K562 (cell line): ENCODE measurements around the gene CTSW. TPM values are rescaled to one million over a fixed set of nuclear protein-coding genes. Genes with fewer than 3 reads are reported as not detected.
A peak's percentile ranks its signal among the peaks of the same experiment; 100 is the strongest.

Experiments used
- ATF3 ChIP-seq, 2 experiments: fragments of 450-650 bp in 1 of 2; sonication (generic) in 1 of 2; formaldehyde crosslinking in 1 of 2; IDR thresholded peaks in 1 of 2; conservative IDR thresholded peaks in 1 of 2; 2 replicates each; pipeline versions ENCODE4 v1.6.1 to v1.8.1; 2016 to 2023; ENCODE audit warnings: mild to moderate bottlenecking in 2 of 2, moderate library complexity in 2 of 2, inconsistent platforms in 1 of 2, missing genetic modification reagents in 1 of 2
- DIDO1 ChIP-seq: fragments of 450-650 bp; IDR thresholded peaks from 2 replicates; pipeline ENCODE4 v1.6.1; 2016; ENCODE audit warnings: low read depth, missing biosample characterization, missing genetic modification characterization
- ESRRA ChIP-seq: fragments of 450-650 bp; IDR thresholded peaks from 2 replicates; pipeline ENCODE4 v1.6.1; 2014; ENCODE audit warnings: low read depth, mild to moderate bottlenecking, moderate library complexity, borderline replicate concordance
- ETS2 ChIP-seq: IDR thresholded peaks from 2 replicates; pipeline ENCODE4 v1.6.1; 2016; ENCODE audit warnings: borderline replicate concordance, missing genetic modification characterization, mild to moderate bottlenecking, moderate library complexity, missing compliant biosample characterization; ENCODE audit not compliant: poor library complexity, severe bottlenecking
- FOXA1 ChIP-seq: fragments of 450-650 bp; IDR thresholded peaks from 2 replicates; pipeline ENCODE4 v1.6.1; 2016; ENCODE audit warnings: mild to moderate bottlenecking, borderline replicate concordance
- IRF1 ChIP-seq: sonication (generic); formaldehyde crosslinking; IDR thresholded peaks from 2 replicates; pipeline ENCODE4 v1.8.0; 2022; ENCODE audit warnings: missing genetic modification reagents, mild to moderate bottlenecking, borderline replicate concordance
- IRF9 ChIP-seq: fragments of 450-650 bp; IDR thresholded peaks from 2 replicates; pipeline ENCODE4 v1.6.1; 2016; ENCODE audit warnings: missing biosample characterization, missing genetic modification characterization
- MEIS2 ChIP-seq: fragments of 450-650 bp; IDR thresholded peaks from 2 replicates; pipeline ENCODE4 v1.6.1; 2014; ENCODE audit warnings: mild to moderate bottlenecking; ENCODE audit not compliant: partially characterized antibody
- NFRKB ChIP-seq: fragments of 450-650 bp; IDR thresholded peaks from 2 replicates; pipeline ENCODE4 v1.6.1; 2016; ENCODE audit warnings: low read depth
- NFXL1 ChIP-seq: fragments of 450-650 bp; formaldehyde crosslinking; IDR thresholded peaks from 2 replicates; pipeline ENCODE4 v1.4.0; 2021; ENCODE audit warnings: mild to moderate bottlenecking
- PML ChIP-seq: IDR thresholded peaks from 2 replicates; pipeline ENCODE4 v1.6.1; 2012; ENCODE audit warnings: low read length, inconsistent platforms
- RBFOX2 ChIP-seq: fragments of 200-400 bp; formaldehyde crosslinking; IDR thresholded peaks from 2 replicates; pipeline ENCODE4 v1.6.1; 2017; ENCODE audit warnings: low read depth, mild to moderate bottlenecking, low read length, moderate library complexity
- SAFB ChIP-seq: fragments of 200-400 bp; formaldehyde crosslinking; IDR thresholded peaks from 2 replicates; pipeline ENCODE4 v1.6.1; 2017; ENCODE audit warnings: low read depth, low read length, borderline replicate concordance
- SNIP1 ChIP-seq: fragments of 450-650 bp; IDR thresholded peaks from 2 replicates; pipeline ENCODE4 v1.7.1; 2017; ENCODE audit warnings: low read depth, mild to moderate bottlenecking
- SRF ChIP-seq, 2 experiments: fragments of 250-450, 450-650 bp in 1 of 2; sonication (Bioruptor Pico) in 1 of 2; sonication (generic) in 1 of 2; formaldehyde crosslinking; IDR thresholded peaks; 2 replicates each; pipeline versions ENCODE4 v1.5.0 to v1.5.1; 2020 to 2022; ENCODE audit warnings: mild to moderate bottlenecking in 1 of 2, missing genetic modification reagents in 1 of 2
- TAF15 ChIP-seq: fragments of 200-400 bp; formaldehyde crosslinking; IDR thresholded peaks from 2 replicates; pipeline ENCODE4 v1.6.1; 2017; ENCODE audit warnings: mild to moderate bottlenecking, low read depth, low read length, moderate library complexity
- ZNF253 ChIP-seq: fragments of 250-450 bp; sonication (Bioruptor Pico); conservative IDR thresholded peaks from 2 replicates; pipeline ENCODE4 v1.6.1; 2021; ENCODE audit warnings: mild to moderate bottlenecking
- ZNF263 ChIP-seq: sonication (generic); formaldehyde crosslinking; IDR thresholded peaks from 2 replicates; pipeline ENCODE4 v1.8.0; 2022; ENCODE audit warnings: mild to moderate bottlenecking, missing genetic modification reagents, borderline replicate concordance
- ZNF384 ChIP-seq: IDR thresholded peaks from 2 replicates; pipeline ENCODE4 v1.6.1; 2012; ENCODE audit warnings: low read depth, low read length, improper control_type of control experiment
- ZNF586 ChIP-seq: fragments of 450-650 bp; formaldehyde crosslinking; conservative IDR thresholded peaks from 2 replicates; pipeline ENCODE4 v1.4.0; 2020; ENCODE audit warnings: mild to moderate bottlenecking, moderate library complexity
- polyA plus RNA-seq, 8 experiments: library from polyadenylated mRNA; depleted of rRNA in 4 of 8; stranded (reverse) in 5 of 8; unstranded in 3 of 8; fragments of >200 nt; fragmentation: Nextera tagmentation in 2 of 8; fragmentation: Illumina TruSeq in 1 of 8; extraction: Ambion mirVana in 2 of 8; extraction: Trizol in 1 of 8; gene quantifications; 2 replicates each; pipeline versions ENCODE4 v1.2.1 to v1.2.3, GENCODE V29; 2011 to 2014; ENCODE audit warnings: inconsistent platforms in 1 of 8, missing spikeins in 1 of 8
- total RNA-seq, 7 experiments: library from RNA; depleted of rRNA in 6 of 7; stranded (reverse); fragments of >200 nt in 6 of 7; fragmentation: Illumina TruSeq in 2 of 7; extraction: Trizol in 2 of 7; gene quantifications; 2 replicates each; pipeline versions ENCODE4 v1.2.1 to v1.2.3, GENCODE V29; 2011 to 2021; ENCODE audit warnings: low replicate concordance in 1 of 7
- TF ChIP-seq, protein P1 (sequence below): fragments of 450-650 bp; conservative IDR thresholded peaks from 2 replicates; pipeline ENCODE4 v1.6.1; 2016; ENCODE audit warnings: missing genetic modification characterization, low read depth, mild to moderate bottlenecking, control low read depth, missing compliant biosample characterization

The CTSW gene
- total and polyA plus RNA-seq, 9 of the 15 experiments (the other 6 are each of a cell fraction or from before 2014, with no cell fraction given): 0.04 TPM; not detected in 8

- TF ChIP-seq PML (0 out of 2 replicates have a peak, but pooled peaks have one; percentile 19), ETS2 (tag) (no peak), RBFOX2 (peak; percentile 65), ATF3 (IDR thresholded peaks at IDR 0.05) (no peak), ATF3 (CRISPR knock-in tag; conservative IDR thresholded peaks at IDR 0.05) (0 out of 2 replicates have a peak, but pooled peaks have one; percentile 11), MEIS2 (no peak), IRF9 (no peak), FOXA1 (no peak), SNIP1 (no peak), SRF (CRISPR knock-in tag; IDR thresholded peaks at IDR 0.05) (no peak), ZNF263 (CRISPR knock-in tag) (no peak), NFXL1 (CRISPR knock-in tag) (peak; percentile 5; the same call in 1 of the 2 replicates), IRF1 (no peak), ZNF586 (CRISPR knock-in tag) (0 out of 2 replicates have a peak, but pooled peaks have one; percentile 10), ZNF253 (CRISPR knock-in tag) (no peak), ESRRA (no peak), SAFB (no peak), DIDO1 (tag) (no peak), NFRKB (no peak), ZNF384 (no peak), TAF15 (no peak)
- TF ChIP-seq, protein P1, sequence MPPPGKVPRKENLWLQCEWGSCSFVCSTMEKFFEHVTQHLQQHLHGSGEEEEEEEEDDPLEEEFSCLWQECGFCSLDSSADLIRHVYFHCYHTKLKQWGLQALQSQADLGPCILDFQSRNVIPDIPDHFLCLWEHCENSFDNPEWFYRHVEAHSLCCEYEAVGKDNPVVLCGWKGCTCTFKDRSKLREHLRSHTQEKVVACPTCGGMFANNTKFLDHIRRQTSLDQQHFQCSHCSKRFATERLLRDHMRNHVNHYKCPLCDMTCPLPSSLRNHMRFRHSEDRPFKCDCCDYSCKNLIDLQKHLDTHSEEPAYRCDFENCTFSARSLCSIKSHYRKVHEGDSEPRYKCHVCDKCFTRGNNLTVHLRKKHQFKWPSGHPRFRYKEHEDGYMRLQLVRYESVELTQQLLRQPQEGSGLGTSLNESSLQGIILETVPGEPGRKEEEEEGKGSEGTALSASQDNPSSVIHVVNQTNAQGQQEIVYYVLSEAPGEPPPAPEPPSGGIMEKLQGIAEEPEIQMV: no peak
Measured at GRCh38 chr11:65896034-65896999, 16.7 kb downstream of the CTSW start (continued).
